HL-60 (cell line): Measurements from ENCODE around the gene SLC25A26.

Source experiments
- DNase-seq, 2 experiments: peaks; one replicate each; pipeline ENCODE4 v3.0.0-alpha.2; 2010 to 2020; ENCODE audit warnings: low read depth in 1 of 2, low spot score in 1 of 2
- H3K27ac ChIP-seq: fragments of 250-450 bp; sonication (Bioruptor Pico); replicated peaks from 2 replicates; pipeline ENCODE4 v1.5.1; 2020; ENCODE audit warnings: mild to moderate bottlenecking, moderate library complexity
- H3K27me3 ChIP-seq: fragments of 250-450 bp; sonication (Bioruptor Pico); 2 replicates; pipeline ENCODE4 v1.5.1; 2021; ENCODE audit warnings: mild to moderate bottlenecking, moderate library complexity; ENCODE audit not compliant: insufficient read depth, poor library complexity, severe bottlenecking
- H3K4me3 ChIP-seq: replicated peaks from 2 replicates; pipeline ENCODE4 v1.5.1; 2011; ENCODE audit warnings: mild to moderate bottlenecking, control low read depth, low read length; ENCODE audit not compliant: insufficient read depth
- CTCF ChIP-seq: IDR thresholded peaks from one replicate; pipeline ENCODE4 v1.5.1; 2011; ENCODE audit warnings: low read length, control low read depth, inconsistent platforms; ENCODE audit not compliant: insufficient read depth
- GABPA ChIP-seq: IDR thresholded peaks from 2 replicates; pipeline ENCODE4 v1.6.1; 2012; ENCODE audit warnings: low read depth
- POLR2AphosphoS5 ChIP-seq: IDR thresholded peaks from 2 replicates; pipeline ENCODE4 v1.6.1; 2012; ENCODE audit warnings: low read depth
- SPI1 ChIP-seq: IDR thresholded peaks from 2 replicates; pipeline ENCODE4 v1.6.1; 2012; ENCODE audit warnings: low read depth, mild to moderate bottlenecking, borderline replicate concordance
- TF ChIP-seq, protein P1 (sequence below): IDR thresholded peaks from 2 replicates; pipeline ENCODE4 v1.6.1; 2012; ENCODE audit warnings: low read depth; ENCODE audit not compliant: insufficient replicate concordance

SLC25A26 gene

GRCh38 chr3:66423791-66424190 lies 203.0 kb downstream of the SLC25A26 start:
- TF ChIP-seq, protein P1, sequence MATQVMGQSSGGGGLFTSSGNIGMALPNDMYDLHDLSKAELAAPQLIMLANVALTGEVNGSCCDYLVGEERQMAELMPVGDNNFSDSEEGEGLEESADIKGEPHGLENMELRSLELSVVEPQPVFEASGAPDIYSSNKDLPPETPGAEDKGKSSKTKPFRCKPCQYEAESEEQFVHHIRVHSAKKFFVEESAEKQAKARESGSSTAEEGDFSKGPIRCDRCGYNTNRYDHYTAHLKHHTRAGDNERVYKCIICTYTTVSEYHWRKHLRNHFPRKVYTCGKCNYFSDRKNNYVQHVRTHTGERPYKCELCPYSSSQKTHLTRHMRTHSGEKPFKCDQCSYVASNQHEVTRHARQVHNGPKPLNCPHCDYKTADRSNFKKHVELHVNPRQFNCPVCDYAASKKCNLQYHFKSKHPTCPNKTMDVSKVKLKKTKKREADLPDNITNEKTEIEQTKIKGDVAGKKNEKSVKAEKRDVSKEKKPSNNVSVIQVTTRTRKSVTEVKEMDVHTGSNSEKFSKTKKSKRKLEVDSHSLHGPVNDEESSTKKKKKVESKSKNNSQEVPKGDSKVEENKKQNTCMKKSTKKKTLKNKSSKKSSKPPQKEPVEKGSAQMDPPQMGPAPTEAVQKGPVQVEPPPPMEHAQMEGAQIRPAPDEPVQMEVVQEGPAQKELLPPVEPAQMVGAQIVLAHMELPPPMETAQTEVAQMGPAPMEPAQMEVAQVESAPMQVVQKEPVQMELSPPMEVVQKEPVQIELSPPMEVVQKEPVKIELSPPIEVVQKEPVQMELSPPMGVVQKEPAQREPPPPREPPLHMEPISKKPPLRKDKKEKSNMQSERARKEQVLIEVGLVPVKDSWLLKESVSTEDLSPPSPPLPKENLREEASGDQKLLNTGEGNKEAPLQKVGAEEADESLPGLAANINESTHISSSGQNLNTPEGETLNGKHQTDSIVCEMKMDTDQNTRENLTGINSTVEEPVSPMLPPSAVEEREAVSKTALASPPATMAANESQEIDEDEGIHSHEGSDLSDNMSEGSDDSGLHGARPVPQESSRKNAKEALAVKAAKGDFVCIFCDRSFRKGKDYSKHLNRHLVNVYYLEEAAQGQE = no peak
- no peak for TF ChIP-seq GABPA
- TF ChIP-seq POLR2AphosphoS5 = no peak
- no peak for TF ChIP-seq SPI1
- no peak for TF ChIP-seq CTCF
- Histone ChIP-seq H3K4me3 (no peak overlapping the region), H3K27me3 (no peaks in the 10 kb centered on the region), H3K27ac (no peak overlapping the region)
- DNase-seq = no peak

DNA sequence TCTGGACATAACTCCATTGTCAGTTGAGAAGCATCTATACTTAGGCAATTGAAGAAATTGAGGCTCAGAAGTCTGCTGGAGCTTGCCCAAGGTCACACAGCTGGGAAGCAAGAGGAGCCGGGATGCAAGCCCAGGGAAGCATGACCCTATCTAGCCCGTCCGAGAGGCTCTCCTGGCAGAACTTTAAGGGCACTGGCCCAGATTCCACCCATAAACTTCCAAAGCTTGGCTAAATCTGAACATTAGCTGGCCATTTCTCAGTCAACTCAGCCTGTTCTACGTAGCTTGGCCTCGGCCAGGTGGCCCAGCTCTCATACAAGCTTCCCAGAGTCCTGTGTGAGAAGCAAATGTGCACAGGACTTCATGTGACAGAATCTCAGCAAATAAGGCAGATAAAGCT lies 204.2 kb downstream of the SLC25A26 start:
- Histone ChIP-seq H3K4me3 (no peak overlapping the region), H3K27ac (no peak overlapping the region), H3K27me3 (no peaks in the 10 kb centered on the region)
- TF ChIP-seq, protein P1 = no peak
- no peak for TF ChIP-seq CTCF
- no peak for TF ChIP-seq POLR2AphosphoS5
- TF ChIP-seq SPI1 = no peak
- TF ChIP-seq GABPA = no peak
- no peak for DNase-seq

GRCh38 chr3:66425576-66426114 lies 204.8 kb downstream of the SLC25A26 start:
- no peak for TF ChIP-seq CTCF
- TF ChIP-seq, protein P1 = no peak
- no peak for TF ChIP-seq GABPA
- TF ChIP-seq POLR2AphosphoS5 = no peak
- no peak for TF ChIP-seq SPI1
- no peaks in the 10 kb centered on the region for H3K27me3 ChIP-seq
- no peak overlapping the region for H3K27ac ChIP-seq
- no peak for DNase-seq
- H3K4me3 ChIP-seq = no peak overlapping the region
